Endothelial cell of umbilical vein (primary cell): Measurements from ENCODE around the gene TTC39A. TPM values are rescaled to one million over a fixed set of nuclear protein-coding genes. Genes with fewer than 3 reads are reported as not detected.

Experiments used
- BruUV-seq: library from RNA; stranded (reverse); fragments of 400-500 nt; replicated peaks from 2 replicates; lab custom pipeline; 2021; lab: Mats Ljungman, UMichigan
- CTCF ChIA-PET: fragments of 300-600, 350-600 bp; sonication (Branson Sonifier 250); formaldehyde crosslinking; loops from one replicate; lab custom pipeline; 2021; ENCODE audit warnings: antibody characterized with exemption, inconsistent platforms; lab: Charles Lee
- POLR2A ChIA-PET: fragments of 300-600, 350-600 bp; sonication (Branson Sonifier 250); formaldehyde crosslinking; loops from one replicate; lab custom pipeline; 2021; ENCODE audit warnings: antibody characterized with exemption, inconsistent platforms; lab: Charles Lee
- DNase-seq: peaks from one replicate; pipeline ENCODE4 v3.0.0-alpha.2; 2011; ENCODE audit warnings: low read depth, low spot score
- FAIRE-seq: peaks from 2 replicates; lab custom pipeline; 2011; peaks lifted over from hg19 to GRCh38; lab: Jason Lieb, UNC
- H2AFZ ChIP-seq: 2 replicates; pipeline ENCODE4 v1.6.0; 2012; ENCODE audit warnings: low read depth, low read length, control low read depth, inconsistent platforms
- H3K27ac ChIP-seq: 2 replicates; pipeline ENCODE4 v1.5.1; 2011; ENCODE audit warnings: low read depth, mild to moderate bottlenecking, control low read depth, low read length, moderate library complexity; ENCODE audit not compliant: insufficient read depth
- H3K27me3 ChIP-seq, 2 experiments: 2 replicates each; pipeline versions ENCODE4 v1.6.0 to v1.6.1; 2011; ENCODE audit warnings: low read length in 2 of 2, mixed read lengths in 1 of 2; ENCODE audit not compliant: control insufficient read depth in 2 of 2, insufficient read depth in 2 of 2
- H3K36me3 ChIP-seq, 2 experiments: 2 replicates in 1 of 2; 3 replicates in 1 of 2; pipeline ENCODE4 v1.5.1; 2011; ENCODE audit warnings: low read length in 2 of 2, mild to moderate bottlenecking in 1 of 2, moderate library complexity in 1 of 2; ENCODE audit not compliant: control insufficient read depth in 2 of 2, insufficient read depth in 2 of 2; ENCODE audit errors: extremely low read depth in 1 of 2
- H3K4me1 ChIP-seq: 3 replicates; pipeline ENCODE4 v1.5.1; 2011; ENCODE audit warnings: mild to moderate bottlenecking, low read length; ENCODE audit not compliant: control insufficient read depth, insufficient read depth; ENCODE audit errors: extremely low read depth
- H3K4me2 ChIP-seq: 2 replicates; pipeline ENCODE4 v1.6.1; 2011; ENCODE audit warnings: low read length, control low read depth, mixed read lengths; ENCODE audit not compliant: insufficient read depth
- H3K4me3 ChIP-seq, 3 experiments: fragments of 200-600 bp in 1 of 3; sonication (generic), shearing (Covaris generic) in 1 of 3; replicated peaks in 1 of 3; 2 replicates each; pipeline ENCODE4 v1.5.1; 2011 to 2016; ENCODE audit warnings: control low read depth in 3 of 3, low read length in 3 of 3, mild to moderate bottlenecking in 2 of 3, inconsistent platforms in 1 of 3, low read depth in 1 of 3, moderate library complexity in 1 of 3; ENCODE audit not compliant: insufficient read depth in 1 of 3
- H3K79me2 ChIP-seq: 2 replicates; pipeline ENCODE4 v1.6.0; 2012; ENCODE audit warnings: low read length, inconsistent platforms; ENCODE audit not compliant: control insufficient read depth, insufficient read depth
- H3K9ac ChIP-seq: replicated peaks from 2 replicates; pipeline ENCODE3; 2011; ENCODE audit warnings: low read length, control low read depth; ENCODE audit not compliant: insufficient read depth; ENCODE audit errors: extremely low read depth
- H3K9me1 ChIP-seq: replicated peaks from 3 replicates; pipeline ENCODE4 v1.6.0; 2011; ENCODE audit warnings: mild to moderate bottlenecking, low read length; ENCODE audit not compliant: control insufficient read depth, insufficient read depth; ENCODE audit errors: extremely low read depth
- H3K9me3 ChIP-seq: replicated peaks from 2 replicates; pipeline ENCODE4 v1.5.1; 2012; ENCODE audit warnings: low read length, inconsistent platforms; ENCODE audit not compliant: control insufficient read depth, insufficient read depth
- H4K20me1 ChIP-seq: replicated peaks from 2 replicates; pipeline ENCODE3; 2011; ENCODE audit warnings: mild to moderate bottlenecking, low read length; ENCODE audit not compliant: control insufficient read depth, insufficient read depth; ENCODE audit errors: extremely low read depth
- CTCF ChIP-seq, 2 donors: IDR thresholded peaks; 1 replicate in 1 of 2; 2 replicates in 1 of 2; pipeline ENCODE4 v1.5.1; 2011; ENCODE audit warnings: low read length in 2 of 2, mild to moderate bottlenecking in 2 of 2, moderate library complexity in 2 of 2, control low read depth in 1 of 2, inconsistent platforms in 1 of 2, low read depth in 1 of 2; ENCODE audit not compliant: insufficient read depth in 1 of 2; ENCODE audit errors: extremely low read depth in 1 of 2
- EZH2 ChIP-seq: IDR thresholded peaks from 2 replicates; pipeline ENCODE4 v1.6.1; 2012; ENCODE audit warnings: borderline replicate concordance, low read depth, mild to moderate bottlenecking, moderate library complexity, low read length, inconsistent platforms; ENCODE audit not compliant: severe bottlenecking
- FOS ChIP-seq: IDR thresholded peaks from 2 replicates; pipeline ENCODE4 v1.6.1; 2011; ENCODE audit warnings: mild to moderate bottlenecking, low read length, moderate library complexity, borderline replicate concordance; ENCODE audit not compliant: insufficient read depth
- GATA2 ChIP-seq: IDR thresholded peaks from 2 replicates; pipeline ENCODE4 v1.7.0; 2011; ENCODE audit warnings: low read depth, mild to moderate bottlenecking, moderate library complexity, mixed read lengths, low read length; ENCODE audit not compliant: insufficient read length, insufficient read depth
- JUN ChIP-seq: IDR thresholded peaks from 2 replicates; pipeline ENCODE4 v1.6.1; 2011; ENCODE audit warnings: borderline replicate concordance, low read depth; ENCODE audit not compliant: insufficient read length, insufficient read depth
- MAX ChIP-seq: IDR thresholded peaks from 2 replicates; pipeline ENCODE4 v1.6.1; 2011; ENCODE audit not compliant: insufficient read depth, insufficient read length
- MYC ChIP-seq: IDR thresholded peaks from one replicate; pipeline ENCODE4 v1.6.1; 2011; ENCODE audit warnings: mild to moderate bottlenecking, low read depth, low read length
- POLR2A ChIP-seq: IDR thresholded peaks from 2 replicates; pipeline ENCODE4 v1.6.1; 2012; ENCODE audit warnings: low read depth, mild to moderate bottlenecking, control low read depth, low read length
- POLR2AphosphoS5 ChIP-seq: IDR thresholded peaks from 2 replicates; pipeline ENCODE4 v1.6.1; 2012; ENCODE audit warnings: low read depth, mild to moderate bottlenecking, control low read depth, low read length, moderate library complexity; ENCODE audit not compliant: insufficient read depth
- dilution Hi-C: fragments of 300-500 bp; cut with MboI; formaldehyde crosslinking; loops from one replicate; pipeline ENCODE4 v1.15.0; 2019; ENCODE audit warnings: low sequenced_read_pairs; ENCODE audit not compliant: extremely low pct_ligation_motif_present
- intact Hi-C: fragments of 100-400 bp; cut with micrococcal nuclease; formaldehyde crosslinking; loops from one replicate; pipeline ENCODE4 v1.10.0; 2022
- polyA plus RNA-seq, 4 experiments: library from polyadenylated mRNA; depleted of rRNA in 3 of 4; stranded (reverse) in 3 of 4; unstranded in 1 of 4; fragments of >200 nt; gene quantifications; 2 replicates each; pipeline versions ENCODE4 v1.2.1 to v1.2.3, GENCODE V29; 2011 to 2012; ENCODE audit warnings: missing spikeins in 1 of 4
- total RNA-seq: library from RNA; stranded (reverse); gene quantifications from 2 replicates; pipeline ENCODE4 v1.2.3, GENCODE V29; 2021

The TTC39A gene
- total and polyA plus RNA-seq, 2 donors (not counting 3 experiments of a cell fraction or from before 2014, with no cell fraction given): 1.1 to 1.7 TPM

GRCh38 chr1:51303751-51304251, 26.6 kb downstream of the TTC39A start:
- Histone ChIP-seq H3K36me3 (no peaks in the 10 kb centered on the region), H3K4me1 (peaks cover 19% of the 10 kb centered on the region), H3K27me3 (no peaks in the 10 kb centered on the region), H2AFZ (peak overlapping the region; percentile 35), H3K4me3 (no peak overlapping the region), H3K9ac (peak overlapping the region; percentile 25), H3K9me1 (no peaks in the 10 kb centered on the region), H3K27ac (peak overlapping the region; percentile 25), H4K20me1 (no peaks in the 10 kb centered on the region), H3K9me3 (no peaks in the 10 kb centered on the region), H3K4me2 (peak overlapping the region; percentile 32), H3K79me2 (no peaks in the 10 kb centered on the region)
- CTCF ChIA-PET: interaction anchor here (0.8 kb wide), 1 partner anchor 231 kb away, joined by 3 read pairs; no protein-coding TSS in a partner anchor
- POLR2A ChIA-PET: no interaction called here
- TF ChIP-seq FOS (peak; percentile 66), GATA2 (peak; percentile 91), POLR2A (no peak), MAX (no peak), CTCF (IDR thresholded peaks at IDR 0.05; ENCODE audit: extremely low read depth in 1 of 2, insufficient read depth in 1 of 2, low read depth in 1 of 2, low read length in 2 of 2) (no peak), MYC (no peak), JUN (peak; percentile 60), EZH2 (no peak), POLR2AphosphoS5 (no peak)
- dilution Hi-C loops: no loop called here
- BruUV-seq: no TSS peak
- FAIRE-seq (peak; percentile 92), DNase-seq (peak; percentile 98)
- intact Hi-C loops: no loop called here
